ENCODE data around the gene SLC9A9.
A peak's percentile ranks its signal among the peaks of the same experiment; 100 is the strongest.

The SLC9A9 gene

GRCh38 chr3:143775459-143775858 is 72.8 kb downstream of the SLC9A9 start:
- peak in 14 of 42 donors; percentile 8 to 60 (median 34) for DNase-seq
- intact Hi-C loops (cut with DNase I): loop anchor here (10.0 kb wide), 1 partner anchor 179 kb away; no protein-coding TSS in a partner anchor

GRCh38 chr3:143771939-143772338 is 76.3 kb downstream of the SLC9A9 start:
- intact Hi-C loops (cut with DNase I): loop anchor here (10.0 kb wide), 1 partner anchor 183 kb away; no protein-coding TSS in a partner anchor

GRCh38 chr3:143771258-143771657 is 77.0 kb downstream of the SLC9A9 start:
- intact Hi-C loops (cut with DNase I): loop anchor here (10.0 kb wide), 1 partner anchor 184 kb away; no protein-coding TSS in a partner anchor
- DNase-seq: peak in 4 of 42 donors; percentile 17 to 59 (median 40)

More at GRCh38 chr3:143771939-143772338, 76.3 kb downstream of the SLC9A9 start:
- no peak for DNase-seq

- intact Hi-C loops (cut with DNase I): loop anchor here (10.0 kb wide), 1 partner anchor 184 kb away; no protein-coding TSS in a partner anchor
- DNase-seq: no peak
Measured at GRCh38 chr3:143770391-143770790, 77.9 kb downstream of the SLC9A9 start.

GRCh38 chr3:143769616-143770015 is 78.7 kb downstream of the SLC9A9 start:
- no peak for DNase-seq
- intact Hi-C loops (cut with DNase I): loop anchor here (10.0 kb wide), 1 partner anchor 185 kb away; no protein-coding TSS in a partner anchor

- intact Hi-C loops (cut with DNase I): no loop called here
- no peak for DNase-seq
Measured at GRCh38 chr3:143764840-143765239, 83.4 kb downstream of the SLC9A9 start.

- intact Hi-C loops (cut with DNase I): no loop called here
Measured at GRCh38 chr3:143763564-143764162, 84.6 kb downstream of the SLC9A9 start.

GRCh38 chr3:143757691-143758090 is 90.6 kb downstream of the SLC9A9 start:
- DNase-seq: no peak
- intact Hi-C loops (cut with DNase I): no loop called here

More at GRCh38 chr3:143763564-143764162, 84.6 kb downstream of the SLC9A9 start:
- no peak for DNase-seq

- DNase-seq: no peak
- intact Hi-C loops (cut with DNase I): no loop called here
Measured at GRCh38 chr3:143755978-143756377, 92.3 kb downstream of the SLC9A9 start.

- intact Hi-C loops (cut with DNase I): no loop called here
- DNase-seq: no peak
Measured at GRCh38 chr3:143754090-143754489, 94.2 kb downstream of the SLC9A9 start.

- no peak for DNase-seq
- intact Hi-C loops (cut with DNase I): no loop called here
Measured at GRCh38 chr3:143753456-143753855, 94.8 kb downstream of the SLC9A9 start.

GRCh38 chr3:143753006-143753405 is 95.3 kb downstream of the SLC9A9 start:
- no peak for DNase-seq
- intact Hi-C loops (cut with DNase I): no loop called here

- DNase-seq: no peak
- intact Hi-C loops (cut with DNase I): no loop called here
Measured at GRCh38 chr3:143751643-143752178, 96.6 kb downstream of the SLC9A9 start.

- intact Hi-C loops (cut with DNase I): no loop called here
- no peak for DNase-seq
Measured at GRCh38 chr3:143750841-143751240, 97.4 kb downstream of the SLC9A9 start.

GRCh38 chr3:143749926-143750325 is 98.3 kb downstream of the SLC9A9 start:
- intact Hi-C loops (cut with DNase I): no loop called here
- DNase-seq: no peak

GRCh38 chr3:143737065-143737464 is 111.2 kb downstream of the SLC9A9 start:
- intact Hi-C loops (cut with DNase I): no loop called here
- DNase-seq: no peak

- intact Hi-C loops (cut with DNase I): no loop called here
- DNase-seq: no peak
Measured at GRCh38 chr3:143736205-143736997, 111.9 kb downstream of the SLC9A9 start.

- intact Hi-C loops (cut with DNase I): no loop called here
- no peak for DNase-seq
Measured at GRCh38 chr3:143731776-143732175, 116.5 kb downstream of the SLC9A9 start.

GRCh38 chr3:143731320-143731719 is 116.9 kb downstream of the SLC9A9 start:
- intact Hi-C loops (cut with DNase I): no loop called here
- no peak for DNase-seq

GRCh38 chr3:143727391-143727790 is 120.9 kb downstream of the SLC9A9 start:
- intact Hi-C loops (cut with DNase I): no loop called here
- no peak for DNase-seq
